Smooth muscle cell (in vitro differentiated cells): ENCODE measurements around the gene ARL5A. TPM values are rescaled to one million over a fixed set of nuclear protein-coding genes. Genes with fewer than 3 reads are reported as not detected.

Source experiments
- DNase-seq: peaks from one replicate; lab custom pipeline; 2025; ENCODE audit not compliant: unreplicated experiment; lab: John Stamatoyannopoulos, UW
- H2AFZ ChIP-seq: fragments of 200-600 bp; sonication (generic); 2 replicates; pipeline ENCODE4 v1.6.0; 2016; ENCODE audit warnings: antibody characterized with exemption, low read depth, mild to moderate bottlenecking
- H3F3A ChIP-seq: fragments of 200-600 bp; sonication (generic); 2 replicates; pipeline ENCODE4 v1.6.0; 2017; ENCODE audit warnings: antibody characterized with exemption, low read depth
- H3K27ac ChIP-seq: fragments of 200-600 bp; sonication (generic); 2 replicates; pipeline ENCODE4 v1.5.1; 2016; ENCODE audit warnings: low read depth, mild to moderate bottlenecking
- H3K27me3 ChIP-seq: fragments of 200-600 bp; sonication (generic); 2 replicates; pipeline ENCODE4 v1.6.1; 2016; ENCODE audit warnings: low read depth, mild to moderate bottlenecking
- H3K36me3 ChIP-seq: fragments of 200-600 bp; sonication (generic); 2 replicates; pipeline ENCODE4 v1.5.1; 2016; ENCODE audit warnings: low read depth
- H3K4me1 ChIP-seq: fragments of 200-600 bp; sonication (generic); 2 replicates; pipeline ENCODE4 v1.5.1; 2016; ENCODE audit warnings: low read depth
- H3K4me2 ChIP-seq: fragments of 200-600 bp; sonication (generic); 2 replicates; pipeline ENCODE4 v1.6.0; 2016; ENCODE audit warnings: mild to moderate bottlenecking
- H3K4me3 ChIP-seq: fragments of 200-600 bp; sonication (generic); 2 replicates; pipeline ENCODE4 v1.5.1; 2016; ENCODE audit warnings: mild to moderate bottlenecking
- H3K79me2 ChIP-seq: fragments of 200-600 bp; sonication (generic); 2 replicates; pipeline ENCODE4 v1.6.0; 2016; ENCODE audit warnings: low read depth, mild to moderate bottlenecking
- H3K9ac ChIP-seq: fragments of 200-600 bp; sonication (generic); 2 replicates; pipeline ENCODE4 v1.6.0; 2016; ENCODE audit warnings: low read depth
- H3K9me3 ChIP-seq: fragments of 200-600 bp; sonication (generic); replicated peaks from 2 replicates; pipeline ENCODE4 v1.5.1; 2016; ENCODE audit warnings: low read depth
- H4K20me1 ChIP-seq: fragments of 200-600 bp; sonication (generic); 2 replicates; pipeline ENCODE4 v1.6.0; 2016; ENCODE audit warnings: low read depth
- WGBS: methylation state at CpG from one replicate; pipeline ENCODE4 v1.1.7; 2016; ENCODE audit warnings: low lambda C conversion rate; 5-methylcytosine and 5-hydroxymethylcytosine counted together
- polyA plus RNA-seq: library from polyadenylated mRNA; unstranded; fragments of >200 nt; fragmentation: Nextera tagmentation; extraction: Ambion mirVana; gene quantifications from 2 replicates; pipeline ENCODE4 v1.2.1, GENCODE V29; 2016
- total RNA-seq: library from RNA; depleted of rRNA; stranded (reverse); fragments of >200 nt; gene quantifications from 2 replicates; pipeline ENCODE4 v1.2.3, GENCODE V29; 2014
- TF ChIP-seq, protein P1 (sequence below): fragments of 200-600 bp; sonication (generic); IDR thresholded peaks from 2 replicates; pipeline ENCODE4 v1.5.1; 2017; ENCODE audit warnings: borderline replicate concordance, mild to moderate bottlenecking, antibody characterized with exemption; ENCODE audit not compliant: insufficient read depth, poor library complexity, severe bottlenecking

ARL5A gene
- total and polyA plus RNA-seq, 2 experiments from 2014 or later = 24.2 to 81.2 TPM

DNA sequence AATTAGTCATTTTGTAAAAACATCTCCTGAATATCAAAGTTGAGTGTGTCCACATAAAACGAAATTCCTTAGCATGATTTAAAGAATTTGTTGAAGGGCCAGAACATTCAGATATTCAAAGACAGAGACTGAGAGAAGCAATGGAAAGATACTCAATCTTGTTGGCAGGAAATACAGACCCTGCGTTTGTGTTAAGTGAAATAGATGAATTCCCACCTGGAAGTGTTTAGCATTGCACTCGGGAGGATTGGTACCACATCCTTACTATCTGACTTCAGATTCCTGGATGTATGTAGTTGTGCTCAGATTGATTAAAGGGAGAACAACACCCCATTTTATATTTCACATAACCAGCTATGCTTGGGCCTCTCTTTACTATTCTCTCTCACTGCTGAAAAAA lies 9.7 kb upstream of the ARL5A start:
- WGBS = 78% methylated on average over 3 of the region's 3 CpGs
- H3K9ac ChIP-seq = no peak overlapping the region
- H3K9me3 ChIP-seq = no peaks in the 10 kb centered on the region
- no peak overlapping the region for H3K27ac ChIP-seq
- H4K20me1 ChIP-seq = no peaks in the 10 kb centered on the region
- H3K4me1 ChIP-seq = no peaks in the 10 kb centered on the region
- H3K79me2 ChIP-seq = no peaks in the 10 kb centered on the region
- H3K4me2 ChIP-seq = no peak overlapping the region
- DNase-seq = no peak
- H3K36me3 ChIP-seq = no peaks in the 10 kb centered on the region
- H3K4me3 ChIP-seq = no peak overlapping the region
- TF ChIP-seq, protein P1, sequence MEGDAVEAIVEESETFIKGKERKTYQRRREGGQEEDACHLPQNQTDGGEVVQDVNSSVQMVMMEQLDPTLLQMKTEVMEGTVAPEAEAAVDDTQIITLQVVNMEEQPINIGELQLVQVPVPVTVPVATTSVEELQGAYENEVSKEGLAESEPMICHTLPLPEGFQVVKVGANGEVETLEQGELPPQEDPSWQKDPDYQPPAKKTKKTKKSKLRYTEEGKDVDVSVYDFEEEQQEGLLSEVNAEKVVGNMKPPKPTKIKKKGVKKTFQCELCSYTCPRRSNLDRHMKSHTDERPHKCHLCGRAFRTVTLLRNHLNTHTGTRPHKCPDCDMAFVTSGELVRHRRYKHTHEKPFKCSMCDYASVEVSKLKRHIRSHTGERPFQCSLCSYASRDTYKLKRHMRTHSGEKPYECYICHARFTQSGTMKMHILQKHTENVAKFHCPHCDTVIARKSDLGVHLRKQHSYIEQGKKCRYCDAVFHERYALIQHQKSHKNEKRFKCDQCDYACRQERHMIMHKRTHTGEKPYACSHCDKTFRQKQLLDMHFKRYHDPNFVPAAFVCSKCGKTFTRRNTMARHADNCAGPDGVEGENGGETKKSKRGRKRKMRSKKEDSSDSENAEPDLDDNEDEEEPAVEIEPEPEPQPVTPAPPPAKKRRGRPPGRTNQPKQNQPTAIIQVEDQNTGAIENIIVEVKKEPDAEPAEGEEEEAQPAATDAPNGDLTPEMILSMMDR = no peak
- H2AFZ ChIP-seq = no peak overlapping the region
- H3F3A ChIP-seq = no peaks in the 10 kb centered on the region
- H3K27me3 ChIP-seq = peaks cover 9% of the 10 kb centered on the region

DNA sequence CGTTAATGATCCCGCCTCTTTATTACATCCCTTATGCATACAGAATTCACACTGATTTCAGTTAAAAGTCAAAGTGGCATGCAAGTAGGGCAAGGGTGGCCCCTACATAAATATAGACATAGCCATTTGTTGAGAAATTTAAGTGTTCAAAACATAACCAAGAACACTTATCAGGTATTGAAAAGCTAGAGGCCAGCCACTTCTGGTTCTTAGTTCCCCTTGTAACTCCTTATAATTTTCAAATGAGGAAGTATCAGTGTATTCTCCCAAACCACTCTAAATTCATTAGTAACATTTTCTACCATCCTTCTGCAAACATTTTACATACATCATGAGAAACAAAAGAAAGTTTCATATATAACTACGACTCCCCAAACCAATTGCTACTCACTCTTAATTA lies 5.8 kb upstream of the ARL5A start:
- Histone ChIP-seq H3K4me3 (no peak overlapping the region), H3K27ac (no peak overlapping the region), H3K9me3 (no peaks in the 10 kb centered on the region), H3K36me3 (no peaks in the 10 kb centered on the region), H3F3A (no peaks in the 10 kb centered on the region), H2AFZ (no peak overlapping the region), H3K4me2 (no peak overlapping the region), H3K4me1 (no peaks in the 10 kb centered on the region), H3K79me2 (no peaks in the 10 kb centered on the region), H3K9ac (no peak overlapping the region), H4K20me1 (no peaks in the 10 kb centered on the region), H3K27me3 (peaks cover 9% of the 10 kb centered on the region)
- TF ChIP-seq, protein P1 = no peak
- WGBS = 88% methylated on average over 3 of the region's 3 CpGs
- DNase-seq = no peak

DNA sequence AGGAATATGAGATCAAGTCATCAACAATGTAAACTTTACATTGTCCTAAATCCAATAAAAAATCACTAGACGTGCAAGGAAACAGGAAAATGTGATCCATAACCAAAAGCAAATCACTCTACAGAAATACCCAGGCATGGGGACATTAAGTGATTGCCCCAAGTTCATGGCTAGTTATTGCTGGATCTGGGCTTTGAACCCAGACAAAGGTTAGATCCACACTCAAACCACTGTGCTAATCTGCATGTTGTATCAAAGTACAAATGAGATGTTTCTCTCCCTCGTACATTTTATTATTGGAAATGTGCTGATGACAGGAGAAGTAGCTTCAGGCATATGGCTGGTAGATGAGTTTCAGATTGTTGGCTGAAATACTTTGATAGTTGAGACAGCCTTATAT lies 2.7 kb upstream of the ARL5A start:
- Histone ChIP-seq H3F3A (no peaks in the 10 kb centered on the region), H3K79me2 (peaks cover 23% of the 10 kb centered on the region), H3K4me3 (no peak overlapping the region), H3K4me2 (no peak overlapping the region), H3K9me3 (no peaks in the 10 kb centered on the region), H3K36me3 (no peaks in the 10 kb centered on the region), H4K20me1 (peaks cover 13% of the 10 kb centered on the region), H3K9ac (no peak overlapping the region), H2AFZ (no peak overlapping the region), H3K27ac (no peak overlapping the region), H3K4me1 (peaks cover 9% of the 10 kb centered on the region), H3K27me3 (no peaks in the 10 kb centered on the region)
- no peak for DNase-seq
- WGBS = 94% methylated on average over 2 of the region's 2 CpGs
- TF ChIP-seq, protein P1 = no peak

DNA sequence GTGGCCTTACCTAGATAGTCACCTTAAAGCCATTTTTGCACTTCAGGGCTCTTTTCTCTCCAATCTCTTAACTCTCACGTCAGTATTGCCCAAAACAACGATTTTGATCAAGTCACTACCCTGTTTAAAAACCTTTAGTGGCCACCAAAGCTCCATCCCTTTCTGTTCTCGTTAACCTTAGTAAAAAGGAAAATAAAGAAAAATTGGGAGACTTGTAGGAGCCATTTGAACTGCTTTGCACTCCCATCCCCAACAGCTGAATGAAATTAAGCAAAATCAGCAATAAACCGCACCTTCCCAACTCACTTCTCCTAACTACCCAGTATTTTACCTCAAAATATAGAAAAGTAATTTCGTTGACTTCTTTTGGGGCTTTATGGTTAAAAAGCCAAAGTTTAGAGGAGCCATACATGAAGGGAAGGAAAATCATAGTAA lies 686 bp upstream of the ARL5A start:
- peak overlapping the region; percentile 74 for H3K27ac ChIP-seq
- no peaks in the 10 kb centered on the region for H3F3A ChIP-seq
- 86% methylated on average over 5 of the region's 5 CpGs for WGBS

More for the DNA sequence above, 686 bp upstream of the ARL5A start:
- TF ChIP-seq, protein P1 = no peak
- no peak for DNase-seq
- Histone ChIP-seq H3K4me1 (peaks cover 22% of the 10 kb centered on the region), H3K36me3 (no peaks in the 10 kb centered on the region), H3K79me2 (peaks cover 44% of the 10 kb centered on the region), H3K4me3 (peak overlapping the region; percentile 81), H3K9ac (peak overlapping the region; percentile 59), H3K4me2 (peak overlapping the region; percentile 92), H2AFZ (peak overlapping the region; percentile 94), H3K27me3 (no peaks in the 10 kb centered on the region), H4K20me1 (peaks cover 34% of the 10 kb centered on the region), H3K9me3 (no peaks in the 10 kb centered on the region)
